GM21360 (cell line): ENCODE data around the gene QKI.
"Not testable (repeated sequence)": the region's sequence is repeated elsewhere in the genome, so short reads cannot be mapped to it uniquely, and the experiment has no call there.

Experiments
- ATAC-seq: cut with Tn5 transposase; IDR thresholded peaks from one replicate; pipeline ENCODE4 v1.9.1; 2021; ENCODE audit warnings: mild to moderate bottlenecking, moderate library complexity; ENCODE audit not compliant: unreplicated experiment

QKI gene

DNA sequence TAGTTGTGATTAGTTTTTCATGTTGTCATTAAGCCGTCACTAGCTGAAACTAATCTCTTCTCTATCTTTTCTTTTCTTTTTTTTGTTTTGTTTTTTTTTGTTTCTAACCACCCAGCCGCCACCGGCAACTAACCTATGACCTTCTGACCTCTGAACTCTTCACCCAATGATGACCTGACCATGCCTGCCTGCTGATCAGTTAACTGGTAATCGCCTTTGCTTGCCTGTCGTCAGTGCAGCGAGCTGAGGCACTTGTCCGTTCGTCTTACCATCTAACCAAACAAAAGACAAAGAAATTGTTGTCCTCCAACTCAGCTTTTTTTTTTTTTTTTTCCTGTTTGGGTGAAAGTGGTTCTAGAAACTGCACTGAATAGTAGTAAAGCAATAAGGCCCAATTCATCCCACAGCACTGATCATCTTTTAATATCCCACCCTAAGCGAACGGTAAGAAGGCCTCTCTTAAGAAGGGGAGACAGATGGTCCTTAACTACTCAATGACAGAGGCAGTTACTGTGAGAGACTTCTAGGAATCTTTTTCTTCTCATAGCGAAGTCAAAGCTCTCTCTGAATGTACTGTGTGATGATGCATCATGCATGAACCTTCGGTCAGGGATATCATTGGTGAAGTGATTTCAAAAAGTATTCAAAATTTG is 156.2 kb downstream of the QKI start:
- no peak for ATAC-seq

- no peak for ATAC-seq
Observed at GRCh38 chr6:163571730-163572129, 157.2 kb downstream of the QKI start.

GRCh38 chr6:163572612-163573011 is 158.1 kb downstream of the QKI start:
- ATAC-seq = no peak

- no peak for ATAC-seq
Observed at GRCh38 chr6:163573503-163574179, 159.1 kb downstream of the QKI start.

DNA sequence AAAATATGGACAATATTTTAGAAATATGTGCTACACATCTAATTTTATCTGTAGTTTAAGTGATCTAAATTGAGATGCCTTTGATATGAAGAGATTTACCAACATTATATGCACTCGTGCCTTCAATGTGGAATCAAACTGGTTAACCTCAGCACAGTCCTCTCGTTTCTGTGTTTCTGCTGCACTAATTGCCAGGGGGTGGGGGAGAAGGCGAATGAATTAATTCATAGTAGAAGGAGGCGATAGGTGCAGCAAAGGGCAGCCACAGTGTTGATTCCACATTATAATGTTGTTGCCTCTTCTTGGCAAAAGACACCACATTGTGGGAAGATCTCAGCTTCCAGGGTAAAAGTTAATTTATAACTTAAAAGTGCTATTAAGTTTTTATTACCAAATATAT is 161.6 kb downstream of the QKI start:
- ATAC-seq = no peak

DNA sequence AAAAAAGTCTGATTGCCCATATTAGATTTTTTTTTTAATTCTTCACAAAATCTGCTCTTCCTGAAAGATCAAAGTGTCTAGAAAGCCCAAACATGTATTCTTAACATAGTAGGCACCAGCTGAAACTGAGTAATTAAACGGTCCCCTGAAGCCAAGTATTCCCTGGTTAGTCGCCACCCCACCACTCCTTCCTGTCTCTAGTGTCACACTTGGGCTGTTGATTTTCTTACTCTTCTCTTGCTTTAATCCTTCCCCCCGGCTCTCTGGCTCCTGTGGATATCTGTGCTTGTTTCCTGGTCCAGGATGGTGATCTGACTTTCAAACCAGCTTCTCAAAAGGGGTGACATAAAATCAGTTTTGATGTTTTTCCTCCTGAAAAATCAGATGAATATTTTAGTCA is 162.9 kb downstream of the QKI start:
- no peak for ATAC-seq

- ATAC-seq = no peak
Observed at GRCh38 chr6:163579111-163579879, 164.8 kb downstream of the QKI start.

DNA sequence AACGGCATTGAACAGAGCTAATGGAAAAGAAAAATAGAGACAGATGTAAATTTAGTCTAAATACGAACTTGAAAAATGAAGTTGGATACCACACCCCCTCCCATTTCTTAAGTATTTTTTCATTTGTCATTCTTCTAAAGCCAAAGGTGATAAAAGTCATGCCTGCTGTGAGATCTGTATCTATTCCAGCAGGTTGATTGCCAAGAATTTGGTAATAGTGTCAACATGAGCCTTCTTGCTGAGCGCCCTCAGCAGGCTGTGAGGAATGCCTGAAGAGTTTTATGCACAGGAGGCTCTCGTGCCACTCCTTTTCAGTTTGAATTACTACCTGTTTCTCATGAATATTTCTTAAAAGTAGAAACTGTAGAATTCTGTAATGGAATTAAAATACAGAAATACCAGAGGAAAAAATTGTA is 165.4 kb downstream of the QKI start:
- no peak for ATAC-seq

GRCh38 chr6:163580311-163581030 is 166.0 kb downstream of the QKI start:
- ATAC-seq = no peak

- no peak for ATAC-seq
Observed at GRCh38 chr6:163583558-163583957, 169.0 kb downstream of the QKI start.

DNA sequence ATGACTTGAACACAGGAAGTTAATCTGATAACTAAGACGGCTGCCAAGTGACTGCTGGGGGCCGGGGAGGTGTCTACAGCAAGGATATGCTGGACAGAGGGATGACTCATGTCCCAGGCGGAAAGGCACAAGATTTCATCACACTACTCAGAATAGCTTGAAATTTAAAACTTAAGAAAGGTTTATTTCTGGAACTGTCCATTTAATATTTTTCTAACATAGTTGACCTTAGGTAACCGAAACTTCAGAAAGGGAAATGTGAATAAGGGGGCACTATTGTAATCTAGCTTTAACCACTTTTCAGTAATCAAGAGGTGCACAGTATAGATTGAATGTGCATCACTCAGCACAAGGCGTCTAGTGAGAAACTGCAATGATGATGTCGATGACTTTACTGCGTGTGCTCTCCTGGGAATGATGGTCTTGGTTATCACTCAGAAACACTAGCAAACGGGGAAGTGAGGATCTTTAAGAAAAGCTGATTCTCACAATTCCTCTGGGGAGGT is 171.5 kb downstream of the QKI start:
- ATAC-seq = no peak

GRCh38 chr6:163586888-163587287 is 172.4 kb downstream of the QKI start:
- no peak for ATAC-seq

GRCh38 chr6:163588220-163588919 is 173.9 kb downstream of the QKI start:
- ATAC-seq = no peak

GRCh38 chr6:163589387-163589786 is 174.9 kb downstream of the QKI start:
- no peak for ATAC-seq

DNA sequence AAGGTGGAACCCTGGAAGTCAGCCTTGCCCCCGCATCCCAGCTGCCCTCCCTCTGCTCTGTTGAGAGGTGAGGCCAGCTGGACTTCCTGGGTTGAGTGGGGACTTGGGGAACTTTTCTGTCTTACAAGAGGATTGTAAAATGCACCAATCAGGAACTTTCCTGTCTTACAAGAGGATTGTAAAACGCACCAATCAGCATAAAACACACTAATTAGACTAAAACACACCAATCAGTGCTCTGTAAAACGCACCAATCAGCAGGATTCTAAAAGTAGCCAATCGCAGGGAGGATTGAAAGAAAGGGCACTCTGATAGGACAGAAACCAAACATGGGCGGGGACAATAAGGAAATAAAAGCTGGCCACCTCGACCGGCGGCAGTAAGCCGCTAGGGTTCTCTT is 175.6 kb downstream of the QKI start:
- not testable (repeated sequence) for ATAC-seq

DNA sequence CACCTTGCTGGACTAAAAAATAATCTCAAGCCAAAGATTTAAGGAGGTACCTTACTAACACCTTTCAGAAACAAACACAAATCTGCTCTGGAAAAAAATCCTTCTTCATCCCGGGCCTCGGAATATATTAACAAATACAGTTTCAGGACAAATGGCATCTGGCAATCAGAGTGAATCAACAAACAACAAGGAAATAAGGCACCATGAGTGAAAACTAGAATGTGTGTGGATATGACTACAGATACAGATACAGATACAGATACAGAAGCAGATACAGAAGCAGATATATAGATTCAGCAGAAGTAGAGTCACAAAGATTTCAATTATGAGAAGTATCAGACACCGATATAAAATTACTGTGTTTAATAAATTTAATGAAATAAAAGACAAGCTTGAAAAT is 178.4 kb downstream of the QKI start:
- ATAC-seq = no peak

DNA sequence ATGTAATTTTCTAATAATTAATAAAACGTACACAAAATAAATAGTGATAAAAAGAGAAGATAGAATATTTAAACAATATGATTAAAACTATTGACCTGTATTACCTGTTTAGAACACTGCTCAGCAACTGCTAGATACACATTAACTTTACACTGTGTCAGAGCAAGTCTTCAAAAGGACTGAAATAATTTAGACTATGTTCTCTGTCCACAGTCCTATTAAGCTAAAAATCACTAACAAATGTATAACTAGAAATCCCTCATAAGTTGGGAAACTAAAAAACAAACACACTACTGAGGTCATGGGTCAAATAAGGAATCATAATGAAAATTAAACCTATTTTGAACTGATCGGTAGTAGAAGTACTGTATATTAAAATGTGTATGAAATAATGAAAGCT is 181.7 kb downstream of the QKI start:
- no peak for ATAC-seq

GRCh38 chr6:163599136-163599535 is 184.6 kb downstream of the QKI start:
- ATAC-seq = no peak

DNA sequence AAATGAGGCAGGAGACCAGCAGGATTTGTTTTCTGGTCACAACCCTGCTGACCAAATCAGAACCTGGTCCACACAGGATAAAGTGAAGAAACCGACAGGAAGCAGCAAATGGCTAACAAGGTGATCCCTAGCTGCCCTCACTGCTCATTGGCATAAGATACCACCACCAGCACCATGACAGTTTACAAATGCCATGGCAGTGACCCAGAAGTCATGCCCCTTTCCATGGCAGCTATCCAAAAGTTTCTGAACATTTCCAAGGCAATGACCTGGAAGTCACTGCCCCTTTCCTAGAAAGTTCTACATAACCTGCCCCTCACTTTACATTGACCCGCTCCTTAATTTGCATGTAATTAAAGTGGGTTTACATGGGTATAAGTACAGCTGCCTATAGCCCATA is 185.2 kb downstream of the QKI start:
- ATAC-seq = no peak

DNA sequence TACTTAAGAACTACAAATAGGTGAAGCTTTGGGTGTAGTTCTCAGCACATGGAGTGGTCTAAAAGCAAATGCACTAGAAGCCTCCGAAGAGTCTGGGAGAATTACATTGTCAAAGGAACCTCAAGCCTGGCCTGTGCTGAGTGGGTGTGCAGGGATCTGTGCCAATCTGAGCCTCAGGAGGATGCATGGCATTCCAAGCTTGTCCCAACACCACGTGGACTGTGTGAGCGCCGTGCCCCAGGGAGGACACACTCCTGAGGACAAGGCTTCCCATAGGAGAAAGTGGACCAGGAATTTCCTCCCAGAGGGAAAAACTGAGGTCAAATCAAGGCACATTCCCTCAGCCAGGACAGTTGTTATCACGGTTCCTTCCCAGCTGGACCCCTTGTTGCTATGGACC is 185.8 kb downstream of the QKI start:
- ATAC-seq = no peak

- no peak for ATAC-seq
Observed at GRCh38 chr6:163600781-163601180, 186.3 kb downstream of the QKI start.
